Natural killer cell (primary cell): ENCODE measurements around the gene TKFC. TPM values are rescaled to one million over a fixed set of nuclear protein-coding genes. Genes with fewer than 3 reads are reported as not detected.

Experiments
- ATAC-seq, 3 donors: fragments of 150-1000 bp in 2 of 3; fragments of 200-7000 bp in 1 of 3; cut with Tn5 transposase; 1 replicate in 1 of 3; 2 replicates in 2 of 3; pipeline ENCODE4 v1.10.0; 2021; ENCODE audit warnings: mild to moderate bottlenecking in 2 of 3, moderate library complexity in 2 of 3
- DNase-seq, 2 donors: peaks; one replicate each; pipeline versions ENCODE4 v3.0.0 to v3.0.0-alpha.2; 2013 to 2021; ENCODE audit warnings: mixed read lengths in 1 of 2
- H3K27ac ChIP-seq: one replicate; pipeline ENCODE4 v1.5.1; 2013; ENCODE audit warnings: mild to moderate bottlenecking, low read length
- H3K27me3 ChIP-seq: one replicate; pipeline ENCODE4 v1.6.1; 2013; ENCODE audit warnings: low read length; ENCODE audit not compliant: control insufficient read depth, insufficient read depth
- H3K36me3 ChIP-seq: one replicate; pipeline ENCODE4 v1.6.1; 2013; ENCODE audit warnings: low read length; ENCODE audit not compliant: control insufficient read depth, insufficient read depth
- H3K4me1 ChIP-seq: one replicate; pipeline ENCODE4 v1.6.1; 2013; ENCODE audit warnings: low read length; ENCODE audit not compliant: control insufficient read depth, insufficient read depth
- H3K4me3 ChIP-seq: one replicate; pipeline ENCODE4 v1.5.1; 2013; ENCODE audit warnings: low read length
- H3K9me3 ChIP-seq: one replicate; pipeline ENCODE4 v1.6.1; 2013; ENCODE audit warnings: low read length; ENCODE audit not compliant: control insufficient read depth, insufficient read depth
- H3K27ac Mint-ChIP-seq, 2 donors: one replicate each; pipeline ENCODE4 v1.8.0; 2022; ENCODE audit warnings: mild to moderate bottlenecking in 2 of 2, mixed read lengths in 2 of 2, moderate library complexity in 1 of 2
- H3K27me3 Mint-ChIP-seq, 2 donors: one replicate each; pipeline ENCODE4 v1.8.0; 2022; ENCODE audit warnings: low read depth in 2 of 2, mixed read lengths in 2 of 2
- H3K36me3 Mint-ChIP-seq: one replicate; pipeline ENCODE4 v1.8.0; 2022; ENCODE audit warnings: mixed read lengths
- H3K4me1 Mint-ChIP-seq, 2 donors: one replicate each; pipeline ENCODE4 v1.8.0; 2022; ENCODE audit warnings: mixed read lengths in 2 of 2
- H3K4me3 Mint-ChIP-seq: one replicate; pipeline ENCODE4 v1.8.0; 2022; ENCODE audit warnings: mild to moderate bottlenecking, moderate library complexity, mixed read lengths
- H3K9me3 Mint-ChIP-seq, 2 donors: one replicate each; pipeline ENCODE4 v1.8.0; 2022; ENCODE audit warnings: mixed read lengths in 2 of 2
- CTCF ChIP-seq: fragments of 200-600 bp; IDR thresholded peaks from one replicate; pipeline ENCODE4 v1.8.0; 2022; ENCODE audit warnings: antibody characterized with exemption
- WGBS: methylation state at CpG from one replicate; pipeline ENCODE4 v1.1.7; 2013; ENCODE audit warnings: missing lambda C conversion rate; ENCODE audit not compliant: insufficient coverage; 5-methylcytosine and 5-hydroxymethylcytosine counted together
- intact Hi-C: fragments of 100-400 bp; cut with micrococcal nuclease; formaldehyde crosslinking; loops from one replicate; pipeline ENCODE4 v1.14.2; 2022
- total RNA-seq, 4 donors: library from RNA; stranded (reverse); fragments of 120-200 nt in 1 of 4; gene quantifications; one replicate each; pipeline versions ENCODE4 v1.2.3 to v1.2.4, GENCODE V29; 2013 to 2022

Gene TKFC
- total RNA-seq, 3 donors from 2014 or later (not counting 1 experiment from before 2014, with no cell fraction given), result 32.9 to 54.8 (median 38.6) TPM

- Histone ChIP-seq H3K36me3 (peaks cover 35% of the 10 kb centered on the region), H3K27ac (no peak overlapping the region), H3K4me3 (peak overlapping the region; percentile 6), H3K27me3 (no peaks in the 10 kb centered on the region), H3K9me3 (no peaks in the 10 kb centered on the region), H3K4me1 (peaks cover 24% of the 10 kb centered on the region)
- Mint-ChIP-seq H3K9me3 (no peaks in the 10 kb centered on the region), H3K27ac (no peak overlapping the region), H3K27me3 (no peaks in the 10 kb centered on the region), H3K4me1 (peaks cover 0 to 10% of the 10 kb centered on the region in 2 donors), H3K36me3 (no peaks in the 10 kb centered on the region), H3K4me3 (no peak overlapping the region)
- intact Hi-C loops, result no loop called here
- DNase-seq (no peak), ATAC-seq (no peak)
- 88% methylated on average over 2 of the region's 2 CpGs for WGBS
- no peak for TF ChIP-seq CTCF
These were observed 21.2 kb downstream of the TKFC start for GRCh38 chr11:61354208-61354607.

GRCh38 chr11:61356706-61357105 lies 23.7 kb downstream of the TKFC start:
- H3K4me1 ChIP-seq, result peaks cover 38% of the 10 kb centered on the region
- DNase-seq, result no peak
- H3K4me3 ChIP-seq, result peak overlapping the region; percentile 11
- no peak overlapping the region for H3K4me3 Mint-ChIP-seq
- WGBS, result 73% methylated on average over 4 of the region's 4 CpGs
- no peaks in the 10 kb centered on the region for H3K9me3 ChIP-seq
- no peaks in the 10 kb centered on the region for H3K27me3 Mint-ChIP-seq
- no peaks in the 10 kb centered on the region for H3K9me3 Mint-ChIP-seq
- peak overlapping the region; percentile 65 for H3K27ac ChIP-seq
- H3K36me3 ChIP-seq, result peaks cover 16% of the 10 kb centered on the region
- intact Hi-C loops, result no loop called here
- TF ChIP-seq CTCF, result no peak
- no peaks in the 10 kb centered on the region for H3K36me3 Mint-ChIP-seq
- peak overlapping the region in 1 of 2 donors; percentile 14 for H3K27ac Mint-ChIP-seq
- H3K27me3 ChIP-seq, result no peaks in the 10 kb centered on the region
- H3K4me1 Mint-ChIP-seq, result peaks cover 0 to 12% of the 10 kb centered on the region in 2 donors
- no peak for ATAC-seq

- TF ChIP-seq CTCF, result no peak
- H3K4me1 ChIP-seq, result peaks cover 39% of the 10 kb centered on the region
- intact Hi-C loops, result no loop called here
- no peaks in the 10 kb centered on the region for H3K9me3 ChIP-seq
- no peaks in the 10 kb centered on the region for H3K27me3 Mint-ChIP-seq
- H3K27me3 ChIP-seq, result no peaks in the 10 kb centered on the region
- no peaks in the 10 kb centered on the region for H3K36me3 Mint-ChIP-seq
- peak overlapping the region in 1 of 2 donors; percentile 14 for H3K27ac Mint-ChIP-seq
- no peak overlapping the region for H3K4me3 ChIP-seq
- no peak for DNase-seq
- 65% methylated on average over 7 of the region's 9 CpGs for WGBS
- H3K9me3 Mint-ChIP-seq, result no peaks in the 10 kb centered on the region
- no peak for ATAC-seq
- peaks cover 5 to 18% of the 10 kb centered on the region in 2 donors for H3K4me1 Mint-ChIP-seq
- peak overlapping the region; percentile 72 for H3K27ac ChIP-seq
- peaks cover 13% of the 10 kb centered on the region for H3K36me3 ChIP-seq
- H3K4me3 Mint-ChIP-seq, result no peak overlapping the region
These were observed 24.3 kb downstream of the TKFC start for GRCh38 chr11:61357233-61357893.

- H3K27ac ChIP-seq, result peak overlapping the region; percentile 72
- no peaks in the 10 kb centered on the region for H3K36me3 Mint-ChIP-seq
- H3K9me3 ChIP-seq, result no peaks in the 10 kb centered on the region
- H3K9me3 Mint-ChIP-seq, result no peaks in the 10 kb centered on the region
- no peak overlapping the region for H3K27ac Mint-ChIP-seq
- H3K27me3 Mint-ChIP-seq, result no peaks in the 10 kb centered on the region
- no peak overlapping the region for H3K4me3 ChIP-seq
- peaks cover 44% of the 10 kb centered on the region for H3K4me1 ChIP-seq
- WGBS, result 85% methylated on average over 6 of the region's 6 CpGs
- ATAC-seq, result no peak
- H3K4me1 Mint-ChIP-seq, result peaks cover 10 to 23% of the 10 kb centered on the region in 2 donors
- no peaks in the 10 kb centered on the region for H3K27me3 ChIP-seq
- TF ChIP-seq CTCF, result no peak
- no peak overlapping the region for H3K4me3 Mint-ChIP-seq
- peaks cover 9% of the 10 kb centered on the region for H3K36me3 ChIP-seq
- intact Hi-C loops, result no loop called here
- DNase-seq, result no peak
These were observed 24.8 kb downstream of the TKFC start for GRCh38 chr11:61357894-61358239.
